PC-9 (cell line): ENCODE measurements around the gene ACSL5. TPM values are rescaled to one million over a fixed set of nuclear protein-coding genes. Genes with fewer than 3 reads are reported as not detected.

ENCODE experiments used
- BruUV-seq: library from RNA; stranded (reverse); fragments of 400-500 nt; replicated peaks from 2 replicates; lab custom pipeline; 2021; lab: Mats Ljungman, UMichigan
- CTCF ChIA-PET: fragments of 300-600 bp; sonication (Branson Sonifier 250); formaldehyde crosslinking; loops from one replicate; lab custom pipeline; 2022; ENCODE audit warnings: antibody characterized with exemption; lab: Charles Lee
- POLR2A ChIA-PET: fragments of 300-600 bp; sonication (Branson Sonifier 250); formaldehyde crosslinking; loops from one replicate; lab custom pipeline; 2022; ENCODE audit warnings: antibody characterized with exemption; ENCODE audit not compliant: unreplicated experiment; lab: Charles Lee
- DNase-seq, 2 experiments: peaks; one replicate each; pipeline versions ENCODE4 v3.0.0 to v3.0.0-alpha.2; 2015 to 2022; ENCODE audit warnings: mixed read lengths in 1 of 2
- H2AFZ ChIP-seq: fragments of 200-600 bp; sonication (generic); 2 replicates; pipeline ENCODE4 v1.8.1; 2017; ENCODE audit warnings: antibody characterized with exemption
- H3F3A ChIP-seq: fragments of 200-600 bp; sonication (generic); 2 replicates; pipeline ENCODE4 v1.8.1; 2017; ENCODE audit warnings: antibody characterized with exemption, mild to moderate bottlenecking, low read depth; ENCODE audit not compliant: insufficient read depth
- H3K27ac ChIP-seq: fragments of 200-600 bp; sonication (generic); 2 replicates; pipeline ENCODE4 v1.6.1; 2016; ENCODE audit warnings: mixed run types
- H3K27me3 ChIP-seq: fragments of 200-600 bp; sonication (generic); 2 replicates; pipeline ENCODE4 v1.6.1; 2016; ENCODE audit warnings: low read depth, mixed run types; ENCODE audit not compliant: insufficient read depth
- H3K36me3 ChIP-seq: fragments of 200-600 bp; sonication (generic); 2 replicates; pipeline ENCODE4 v1.6.1; 2016; ENCODE audit warnings: low read depth, mixed run types
- H3K4me1 ChIP-seq: fragments of 200-600 bp; sonication (generic); replicated peaks from 2 replicates; pipeline ENCODE4 v1.6.1; 2016; ENCODE audit warnings: mixed run types; ENCODE audit not compliant: insufficient read depth
- H3K4me2 ChIP-seq: fragments of 200-600 bp; sonication (generic); 2 replicates; pipeline ENCODE4 v1.6.1; 2017; ENCODE audit warnings: mixed run types
- H3K4me3 ChIP-seq: fragments of 200-600 bp; sonication (generic); 2 replicates; pipeline ENCODE4 v1.6.1; 2016; ENCODE audit warnings: mixed run types
- H3K79me2 ChIP-seq: fragments of 200-600 bp; sonication (generic); 2 replicates; pipeline ENCODE4 v1.6.1; 2017; ENCODE audit warnings: low read depth, mixed run types
- H3K9me2 ChIP-seq: fragments of 200-600 bp; sonication (generic); 2 replicates; pipeline ENCODE4 v1.8.1; 2017; ENCODE audit warnings: mild to moderate bottlenecking; ENCODE audit not compliant: insufficient read depth
- H3K9me3 ChIP-seq: fragments of 200-600 bp; sonication (generic); 2 replicates; pipeline ENCODE4 v1.8.1; 2016; ENCODE audit warnings: low read depth; ENCODE audit not compliant: insufficient read depth
- H4K20me1 ChIP-seq: fragments of 200-600 bp; sonication (generic); 2 replicates; pipeline ENCODE4 v1.8.1; 2017; ENCODE audit not compliant: insufficient read depth
- EZH2 ChIP-seq: fragments of 200-600 bp; sonication (generic); IDR thresholded peaks from 2 replicates; pipeline ENCODE4 v1.8.0; 2017; ENCODE audit warnings: antibody characterized with exemption, low read depth
- intact Hi-C: fragments of 100-400 bp; cut with micrococcal nuclease; formaldehyde crosslinking; loops from one replicate; pipeline ENCODE4 v1.10.0; 2022; ENCODE audit not compliant: unreplicated experiment
- total RNA-seq: library from RNA; stranded (reverse); gene quantifications from 2 replicates; pipeline ENCODE4 v1.2.3, GENCODE V29; 2021
- TF ChIP-seq, protein P1 (sequence below): fragments of 200-600 bp; sonication (generic); conservative IDR thresholded peaks from 2 replicates; pipeline ENCODE4 v1.6.1; 2017; ENCODE audit warnings: mixed run types, antibody characterized with exemption, mild to moderate bottlenecking, moderate library complexity

Gene ACSL5
- total RNA-seq, 1 experiment from 2014 or later, result 21.4 TPM

DNA sequence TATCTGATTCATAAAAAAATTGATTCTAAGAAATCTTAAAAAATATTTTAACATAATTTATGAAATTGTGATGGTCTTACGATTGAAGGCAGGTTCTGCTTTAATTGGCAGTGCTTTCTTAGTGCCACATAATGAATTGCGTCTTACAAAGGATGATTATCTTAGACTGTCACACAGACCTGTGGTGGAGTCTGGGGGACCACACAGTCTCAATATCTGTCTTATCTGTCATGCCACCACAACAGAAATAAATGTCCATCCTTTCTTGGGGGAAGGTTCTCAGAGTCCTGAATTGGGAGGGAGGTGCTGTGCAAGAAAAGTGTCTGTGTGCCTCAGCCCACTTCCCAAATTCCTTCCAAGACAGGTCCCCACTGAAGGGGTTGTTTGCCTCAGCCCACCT lies 38.8 kb downstream of the ACSL5 start:
- no peaks in the 10 kb centered on the region for H3K79me2 ChIP-seq
- no peak for DNase-seq
- H2AFZ ChIP-seq, result no peak overlapping the region
- POLR2A ChIA-PET, result no interaction called here
- H3K4me2 ChIP-seq, result no peak overlapping the region
- no TSS peak for BruUV-seq
- no peaks in the 10 kb centered on the region for H3K27me3 ChIP-seq
- CTCF ChIA-PET, result no interaction called here
- no peaks in the 10 kb centered on the region for H3K9me3 ChIP-seq
- intact Hi-C loops, result no loop called here
- no peaks in the 10 kb centered on the region for H3K4me1 ChIP-seq
- no peaks in the 10 kb centered on the region for H4K20me1 ChIP-seq
- no peaks in the 10 kb centered on the region for H3K9me2 ChIP-seq
- no peak overlapping the region for H3K27ac ChIP-seq
- H3K4me3 ChIP-seq, result no peak overlapping the region
- H3F3A ChIP-seq, result no peaks in the 10 kb centered on the region
- TF ChIP-seq, protein P1, sequence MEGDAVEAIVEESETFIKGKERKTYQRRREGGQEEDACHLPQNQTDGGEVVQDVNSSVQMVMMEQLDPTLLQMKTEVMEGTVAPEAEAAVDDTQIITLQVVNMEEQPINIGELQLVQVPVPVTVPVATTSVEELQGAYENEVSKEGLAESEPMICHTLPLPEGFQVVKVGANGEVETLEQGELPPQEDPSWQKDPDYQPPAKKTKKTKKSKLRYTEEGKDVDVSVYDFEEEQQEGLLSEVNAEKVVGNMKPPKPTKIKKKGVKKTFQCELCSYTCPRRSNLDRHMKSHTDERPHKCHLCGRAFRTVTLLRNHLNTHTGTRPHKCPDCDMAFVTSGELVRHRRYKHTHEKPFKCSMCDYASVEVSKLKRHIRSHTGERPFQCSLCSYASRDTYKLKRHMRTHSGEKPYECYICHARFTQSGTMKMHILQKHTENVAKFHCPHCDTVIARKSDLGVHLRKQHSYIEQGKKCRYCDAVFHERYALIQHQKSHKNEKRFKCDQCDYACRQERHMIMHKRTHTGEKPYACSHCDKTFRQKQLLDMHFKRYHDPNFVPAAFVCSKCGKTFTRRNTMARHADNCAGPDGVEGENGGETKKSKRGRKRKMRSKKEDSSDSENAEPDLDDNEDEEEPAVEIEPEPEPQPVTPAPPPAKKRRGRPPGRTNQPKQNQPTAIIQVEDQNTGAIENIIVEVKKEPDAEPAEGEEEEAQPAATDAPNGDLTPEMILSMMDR, result no peak
- TF ChIP-seq EZH2, result no peak
- peaks cover 14% of the 10 kb centered on the region; the same call in 1 of the 2 replicates for H3K36me3 ChIP-seq

DNA sequence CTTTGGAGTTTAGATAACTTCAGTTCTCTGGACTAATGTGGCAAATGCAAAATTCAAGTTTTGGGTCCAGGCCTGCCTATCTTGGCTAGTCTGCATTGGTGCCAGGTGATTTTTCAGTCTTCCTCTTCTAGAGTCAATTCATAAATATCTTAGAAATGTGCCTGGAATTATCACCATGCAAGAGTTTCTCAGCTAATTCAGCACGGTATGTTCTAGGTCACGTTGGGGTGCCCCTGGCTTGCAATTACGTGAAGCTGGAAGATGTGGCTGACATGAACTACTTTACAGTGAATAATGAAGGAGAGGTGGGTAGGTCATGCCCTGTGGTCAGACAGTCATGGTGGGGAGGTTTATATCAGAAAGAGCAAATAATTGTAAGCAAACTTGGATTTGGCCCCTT lies 47.8 kb downstream of the ACSL5 start:
- H3K36me3 ChIP-seq, result peaks cover 3% of the 10 kb centered on the region; the same call in 1 of the 2 replicates
- no TSS peak for BruUV-seq
- H3K27me3 ChIP-seq, result no peaks in the 10 kb centered on the region
- no peaks in the 10 kb centered on the region for H3K4me1 ChIP-seq
- no peaks in the 10 kb centered on the region for H3K79me2 ChIP-seq
- H4K20me1 ChIP-seq, result no peaks in the 10 kb centered on the region
- no peak overlapping the region for H2AFZ ChIP-seq
- H3K27ac ChIP-seq, result no peak overlapping the region
- no peak overlapping the region for H3K4me2 ChIP-seq
- TF ChIP-seq EZH2, result no peak
- TF ChIP-seq, protein P1, result no peak
- DNase-seq, result no peak
- intact Hi-C loops, result no loop called here
- H3K9me2 ChIP-seq, result no peaks in the 10 kb centered on the region
- H3F3A ChIP-seq, result peaks cover 4% of the 10 kb centered on the region; the same call in 1 of the 2 replicates
- no peak overlapping the region for H3K4me3 ChIP-seq
- POLR2A ChIA-PET, result no interaction called here
- CTCF ChIA-PET, result no interaction called here
- H3K9me3 ChIP-seq, result no peaks in the 10 kb centered on the region

DNA sequence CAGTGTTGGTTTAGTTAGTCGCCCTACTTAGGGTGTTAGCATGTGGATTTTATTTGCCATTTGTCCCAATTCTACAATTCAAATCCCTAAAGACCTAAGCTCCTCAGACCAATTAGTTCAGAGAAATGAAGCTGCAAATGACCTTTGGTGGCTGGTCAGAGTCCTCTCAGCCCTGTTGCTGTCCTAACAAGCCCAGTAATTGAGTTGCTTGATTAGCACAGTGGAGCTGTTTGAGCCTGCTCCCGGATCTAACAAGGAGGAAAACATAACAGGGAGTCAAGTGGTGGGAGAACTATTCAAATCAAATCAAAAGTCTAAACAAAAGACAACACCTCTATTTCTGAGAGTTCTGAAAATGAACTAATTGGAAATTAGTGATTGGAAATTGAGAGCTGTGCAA lies 50.7 kb downstream of the ACSL5 start:
- DNase-seq, result no peak
- no peak for TF ChIP-seq EZH2
- TF ChIP-seq, protein P1, result no peak
- H4K20me1 ChIP-seq, result no peaks in the 10 kb centered on the region
- H3K79me2 ChIP-seq, result no peaks in the 10 kb centered on the region
- POLR2A ChIA-PET, result no interaction called here
- H3K4me2 ChIP-seq, result no peak overlapping the region
- H3F3A ChIP-seq, result peaks cover 11% of the 10 kb centered on the region
- intact Hi-C loops, result no loop called here
- no peak overlapping the region for H2AFZ ChIP-seq
- H3K27ac ChIP-seq, result no peak overlapping the region
- CTCF ChIA-PET, result no interaction called here
- no TSS peak for BruUV-seq
- no peaks in the 10 kb centered on the region for H3K9me3 ChIP-seq
- H3K4me1 ChIP-seq, result no peaks in the 10 kb centered on the region
- H3K36me3 ChIP-seq, result peaks cover 3% of the 10 kb centered on the region; the same call in 1 of the 2 replicates
- no peaks in the 10 kb centered on the region for H3K9me2 ChIP-seq
- H3K4me3 ChIP-seq, result no peak overlapping the region
- no peaks in the 10 kb centered on the region for H3K27me3 ChIP-seq
